ENCODE measurements around the gene PLN.

DNA sequence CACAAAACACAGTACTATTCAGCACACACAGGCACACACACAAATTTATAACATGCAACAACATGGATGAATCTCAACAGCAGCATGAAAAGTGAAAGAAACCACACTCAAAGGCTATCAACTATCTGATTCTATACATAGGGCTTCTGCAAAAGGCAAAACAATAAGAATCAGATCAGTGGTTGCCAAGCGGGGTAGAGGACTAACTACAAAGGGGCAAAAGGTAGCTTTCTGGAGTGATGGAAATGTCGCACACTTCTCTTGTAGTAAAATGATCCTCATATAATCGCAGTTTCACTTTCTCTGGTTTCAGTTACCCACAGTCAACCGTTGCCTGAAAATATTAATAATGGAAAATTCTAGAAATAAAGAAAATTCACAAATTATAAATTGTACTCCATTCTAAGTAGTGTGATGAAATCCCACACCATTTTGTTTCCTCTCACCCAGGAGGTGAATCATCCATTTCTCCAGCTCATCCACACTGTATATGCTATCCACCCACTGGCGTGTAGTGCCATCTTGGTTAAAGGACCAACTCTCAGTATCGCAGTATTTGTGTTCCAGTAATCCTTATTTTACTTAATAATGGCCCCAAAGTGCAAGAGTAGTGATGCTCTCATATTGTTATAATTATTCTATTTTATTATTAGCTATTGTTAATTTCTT is 12.8 kb upstream of the PLN start:
- TF ChIP-seq CTCF (IDR thresholded peaks at IDR 0.05) (no peak), ZFX (IDR thresholded peaks at IDR 0.05; ENCODE audit: borderline replicate concordance) (no peak)
